Panc1 (cell line): ENCODE results near the gene DGKD. TPM values are rescaled to one million over a fixed set of nuclear protein-coding genes. Genes with fewer than 3 reads are reported as not detected.

Experiments used
- ATAC-seq: fragments of 200-7000 bp; cut with Tn5 transposase; 2 replicates; pipeline ENCODE4 v1.9.1; 2020; ENCODE audit warnings: mild to moderate bottlenecking, moderate library complexity
- BruUV-seq: library from RNA; stranded (reverse); fragments of 400-500 nt; replicated peaks from 2 replicates; lab custom pipeline; 2021; lab: Mats Ljungman, UMichigan
- CTCF ChIA-PET: fragments of 300-600 bp; sonication (Branson Sonifier 250); formaldehyde crosslinking; loops from one replicate; lab custom pipeline; 2022; ENCODE audit warnings: antibody characterized with exemption; lab: Charles Lee
- POLR2A ChIA-PET: fragments of 300-600 bp; sonication (Branson Sonifier 250); formaldehyde crosslinking; loops from one replicate; lab custom pipeline; 2022; ENCODE audit warnings: antibody characterized with exemption; lab: Charles Lee
- DNase-seq: peaks from one replicate; pipeline ENCODE4 v3.0.0-alpha.2; 2010; ENCODE audit warnings: low read depth, low spot score
- H3K27ac ChIP-seq: 2 replicates; pipeline ENCODE4 v1.5.1; 2011; ENCODE audit warnings: mild to moderate bottlenecking, low read length, inconsistent platforms
- H3K27me3 ChIP-seq: fragments of 200-500 bp; sonication (Bioruptor generic); 2 replicates; pipeline ENCODE4 v1.6.0; 2014; ENCODE audit warnings: low read length, inconsistent platforms; ENCODE audit not compliant: control insufficient read depth, insufficient read depth
- H3K36me3 ChIP-seq: fragments of 200-500 bp; sonication (Bioruptor generic); 2 replicates; pipeline ENCODE4 v1.5.1; 2014; ENCODE audit warnings: inconsistent platforms, mild to moderate bottlenecking, low read length, moderate library complexity; ENCODE audit not compliant: control insufficient read depth, insufficient read depth
- H3K4me1 ChIP-seq: 2 replicates; pipeline ENCODE4 v1.5.1; 2011; ENCODE audit warnings: inconsistent platforms, mild to moderate bottlenecking, low read length, moderate library complexity; ENCODE audit not compliant: control insufficient read depth, insufficient read depth
- H3K4me3 ChIP-seq, 2 experiments: 2 replicates each; pipeline ENCODE4 v1.5.1; 2011 to 2012; ENCODE audit warnings: low read depth in 2 of 2, low read length in 2 of 2, mild to moderate bottlenecking in 2 of 2, inconsistent platforms in 1 of 2, moderate library complexity in 1 of 2
- H3K9me3 ChIP-seq: fragments of 200-500 bp; sonication (Bioruptor generic); 2 replicates; pipeline ENCODE4 v1.5.1; 2014; ENCODE audit warnings: low read depth, mild to moderate bottlenecking, inconsistent platforms, low read length, moderate library complexity; ENCODE audit not compliant: control insufficient read depth, insufficient read depth
- CTCF ChIP-seq: fragments of 450-650 bp; IDR thresholded peaks from 2 replicates; pipeline ENCODE4 v1.5.1; 2017; ENCODE audit warnings: mild to moderate bottlenecking
- POLR2AphosphoS5 ChIP-seq: IDR thresholded peaks from 2 replicates; pipeline ENCODE4 v1.6.1; 2012; ENCODE audit warnings: mild to moderate bottlenecking, low read depth, low read length, moderate library complexity
- REST ChIP-seq, 2 experiments: IDR thresholded peaks; 2 replicates each; pipeline ENCODE4 v1.6.1; 2011 to 2012; ENCODE audit warnings: low read depth in 2 of 2, control low read depth in 1 of 2, low read length in 1 of 2, mild to moderate bottlenecking in 1 of 2, moderate library complexity in 1 of 2; ENCODE audit not compliant: insufficient read depth in 1 of 2
- SIN3A ChIP-seq: IDR thresholded peaks from 2 replicates; pipeline ENCODE4 v1.6.1; 2012; ENCODE audit warnings: low read depth, mild to moderate bottlenecking, low read length, moderate library complexity, borderline replicate concordance; ENCODE audit not compliant: insufficient read depth
- TCF7L2 ChIP-seq: IDR thresholded peaks from 2 replicates; pipeline ENCODE4 v1.6.1; 2011; ENCODE audit warnings: mild to moderate bottlenecking, low read depth, low read length, inconsistent platforms
- in situ Hi-C: cut with HindIII; loops from 2 replicates; pipeline ENCODE4 v1.10.0; 2016; ENCODE audit warnings: low sequenced_read_pairs, low pct_unique_long_range_greater_than_20kb
- intact Hi-C: fragments of 100-400 bp; cut with micrococcal nuclease; formaldehyde crosslinking; loops from one replicate; pipeline ENCODE4 v1.10.0; 2022; ENCODE audit not compliant: unreplicated experiment
- total RNA-seq: library from RNA; stranded (reverse); gene quantifications from one replicate; pipeline ENCODE4 v1.2.1, GENCODE V29; 2021; ENCODE audit not compliant: unreplicated experiment

The DGKD gene
- total RNA-seq, 1 experiment from 2014 or later: 89.0 TPM

- no TSS peak for BruUV-seq
- in situ Hi-C loops: no loop called here
- Histone ChIP-seq H3K27ac (no peak overlapping the region), H3K36me3 (no peaks in the 10 kb centered on the region), H3K9me3 (no peaks in the 10 kb centered on the region), H3K4me3 (no peak overlapping the region), H3K4me1 (no peaks in the 10 kb centered on the region), H3K27me3 (no peaks in the 10 kb centered on the region)
- ChIA-PET POLR2A (no interaction called here), CTCF (no interaction called here)
- TF ChIP-seq REST (IDR thresholded peaks at IDR 0.05; ENCODE audit: insufficient read depth in 1 of 2, low read depth in 2 of 2, low read length in 1 of 2) (no peak), POLR2AphosphoS5 (no peak), CTCF (no peak), TCF7L2 (no peak), SIN3A (no peak)
- no peak for ATAC-seq
- intact Hi-C loops: no loop called here
- DNase-seq: no peak
These were observed 35.0 kb upstream of the DGKD start for GRCh38 chr2:233319256-233319655.

GRCh38 chr2:233320470-233320869 lies 33.8 kb upstream of the DGKD start:
- intact Hi-C loops: no loop called here
- no TSS peak for BruUV-seq
- no peaks in the 10 kb centered on the region for H3K36me3 ChIP-seq
- no peak overlapping the region for H3K27ac ChIP-seq
- DNase-seq: no peak
- H3K4me1 ChIP-seq: no peaks in the 10 kb centered on the region
- POLR2A ChIA-PET: interaction anchor here (0.6 kb wide), 1 partner anchor 501 kb away, joined by 6 read pairs; no protein-coding TSS in a partner anchor
- no peaks in the 10 kb centered on the region for H3K27me3 ChIP-seq
- in situ Hi-C loops: no loop called here
- CTCF ChIA-PET: interaction anchor here (0.5 kb wide), 1 partner anchor 553 kb away, joined by 3 read pairs; no protein-coding TSS in a partner anchor
- TF ChIP-seq TCF7L2 (no peak), REST (IDR thresholded peaks at IDR 0.05; ENCODE audit: insufficient read depth in 1 of 2, low read depth in 2 of 2, low read length in 1 of 2) (no peak), CTCF (no peak), POLR2AphosphoS5 (no peak), SIN3A (no peak)
- no peak overlapping the region for H3K4me3 ChIP-seq
- H3K9me3 ChIP-seq: no peaks in the 10 kb centered on the region
- no peak for ATAC-seq
